Activated B cell treated with CpG ODN at 0.5 μM for 24 hours (primary cell): ENCODE measurements around the gene MTX2. TPM values are rescaled to one million over a fixed set of nuclear protein-coding genes. Genes with fewer than 3 reads are reported as not detected.

Source experiments
- ATAC-seq: fragments of 200-7000 bp; cut with Tn5 transposase; one replicate; pipeline ENCODE4 v1.10.0; 2021; ENCODE audit warnings: low read depth, mild to moderate bottlenecking, moderate library complexity
- CTCF ChIA-PET: fragments of 350-600 bp; sonication (Branson Sonifier 250); formaldehyde crosslinking; loops from one replicate; lab custom pipeline; 2021; ENCODE audit warnings: antibody characterized with exemption; lab: Charles Lee
- POLR2A ChIA-PET: fragments of 350-600 bp; sonication (Branson Sonifier 250); formaldehyde crosslinking; loops from one replicate; lab custom pipeline; 2021; ENCODE audit warnings: antibody characterized with exemption; lab: Charles Lee
- DNase-seq: peaks from one replicate; pipeline ENCODE4 v3.0.0; 2022
- H3K27ac Mint-ChIP-seq: one replicate; pipeline ENCODE4 v1.8.0; 2020; ENCODE audit warnings: mixed read lengths
- H3K27me3 Mint-ChIP-seq: one replicate; pipeline ENCODE4 v1.8.0; 2021; ENCODE audit warnings: mixed read lengths
- H3K36me3 Mint-ChIP-seq: one replicate; pipeline ENCODE4 v1.8.0; 2021; ENCODE audit warnings: low read depth, mixed read lengths
- H3K4me1 Mint-ChIP-seq: one replicate; pipeline ENCODE4 v1.8.0; 2021; ENCODE audit warnings: mixed read lengths
- H3K4me3 Mint-ChIP-seq: one replicate; pipeline ENCODE4 v1.8.0; 2020; ENCODE audit warnings: mild to moderate bottlenecking, mixed read lengths
- H3K9me3 Mint-ChIP-seq: one replicate; pipeline ENCODE4 v1.8.0; 2020; ENCODE audit warnings: mixed read lengths
- intact Hi-C: fragments of 100-400 bp; cut with micrococcal nuclease; formaldehyde crosslinking; loops from one replicate; pipeline ENCODE4 v1.15.1; 2024
- total RNA-seq: library from RNA; stranded (reverse); gene quantifications from 2 replicates; pipeline ENCODE4 v1.2.3, GENCODE V29; 2022
- TF ChIP-seq, protein P1 (sequence below): fragments of 200-600 bp; IDR thresholded peaks from one replicate; pipeline ENCODE4 v1.8.0; 2022; ENCODE audit warnings: antibody characterized with exemption, mild to moderate bottlenecking

MTX2 gene
- total RNA-seq, 1 donor from 2014 or later = 9.7 TPM

DNA sequence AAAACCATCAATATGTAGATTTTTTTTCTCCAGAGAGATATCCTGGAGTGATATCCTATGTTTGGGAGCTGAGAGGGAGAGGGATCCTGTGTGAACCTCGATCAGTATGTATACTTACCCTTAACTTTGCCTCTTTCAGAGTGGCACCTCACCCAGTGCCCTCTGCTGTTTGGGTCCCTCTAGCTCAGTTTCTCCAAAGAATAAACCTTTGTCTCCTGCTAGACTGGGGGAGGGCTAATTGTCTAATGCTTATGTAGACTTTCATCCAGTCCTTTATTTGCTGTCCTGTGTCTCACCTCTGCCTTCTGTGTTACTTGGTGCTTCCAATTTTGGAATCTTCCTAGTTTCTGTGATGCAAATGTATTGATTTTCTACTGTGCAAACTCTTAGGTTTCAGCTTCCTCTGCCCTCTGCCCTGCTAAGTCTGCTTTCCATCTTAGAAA lies 48.4 kb downstream of the MTX2 start:
- intact Hi-C loops = no loop called here
- TF ChIP-seq, protein P1, sequence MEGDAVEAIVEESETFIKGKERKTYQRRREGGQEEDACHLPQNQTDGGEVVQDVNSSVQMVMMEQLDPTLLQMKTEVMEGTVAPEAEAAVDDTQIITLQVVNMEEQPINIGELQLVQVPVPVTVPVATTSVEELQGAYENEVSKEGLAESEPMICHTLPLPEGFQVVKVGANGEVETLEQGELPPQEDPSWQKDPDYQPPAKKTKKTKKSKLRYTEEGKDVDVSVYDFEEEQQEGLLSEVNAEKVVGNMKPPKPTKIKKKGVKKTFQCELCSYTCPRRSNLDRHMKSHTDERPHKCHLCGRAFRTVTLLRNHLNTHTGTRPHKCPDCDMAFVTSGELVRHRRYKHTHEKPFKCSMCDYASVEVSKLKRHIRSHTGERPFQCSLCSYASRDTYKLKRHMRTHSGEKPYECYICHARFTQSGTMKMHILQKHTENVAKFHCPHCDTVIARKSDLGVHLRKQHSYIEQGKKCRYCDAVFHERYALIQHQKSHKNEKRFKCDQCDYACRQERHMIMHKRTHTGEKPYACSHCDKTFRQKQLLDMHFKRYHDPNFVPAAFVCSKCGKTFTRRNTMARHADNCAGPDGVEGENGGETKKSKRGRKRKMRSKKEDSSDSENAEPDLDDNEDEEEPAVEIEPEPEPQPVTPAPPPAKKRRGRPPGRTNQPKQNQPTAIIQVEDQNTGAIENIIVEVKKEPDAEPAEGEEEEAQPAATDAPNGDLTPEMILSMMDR = no peak
- Mint-ChIP-seq H3K4me1 (peaks cover 2% of the 10 kb centered on the region), H3K9me3 (no peaks in the 10 kb centered on the region), H3K4me3 (no peak overlapping the region), H3K27me3 (no peaks in the 10 kb centered on the region), H3K36me3 (peaks cover 19% of the 10 kb centered on the region), H3K27ac (no peak overlapping the region)
- ChIA-PET POLR2A (no interaction called here), CTCF (no interaction called here)
- DNase-seq = no peak
- ATAC-seq = no peak

- ATAC-seq = no peak
Observed at GRCh38 chr2:176321916-176322315, 52.7 kb downstream of the MTX2 start.

DNA sequence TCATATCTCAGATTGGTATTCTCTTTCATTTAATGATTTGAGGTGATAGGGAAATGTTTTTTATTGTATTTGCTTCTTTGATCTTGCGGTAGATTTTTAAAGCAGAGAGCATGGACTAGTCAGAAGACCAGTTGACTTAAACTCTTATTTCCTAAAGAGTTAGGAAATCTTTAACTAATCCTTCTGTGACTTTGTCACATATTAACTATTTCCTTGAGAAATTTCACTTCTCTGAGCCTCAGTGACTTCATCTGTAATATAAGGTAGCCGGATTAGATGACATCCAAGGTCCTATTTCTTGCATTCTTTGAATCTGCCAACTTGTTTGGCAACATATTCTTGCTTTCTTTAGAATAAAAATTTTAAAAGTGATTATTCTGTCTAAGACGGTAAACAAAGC lies 55.6 kb downstream of the MTX2 start:
- Mint-ChIP-seq H3K9me3 (no peaks in the 10 kb centered on the region), H3K36me3 (peaks cover 23% of the 10 kb centered on the region), H3K27ac (no peak overlapping the region), H3K4me1 (no peaks in the 10 kb centered on the region), H3K4me3 (no peak overlapping the region), H3K27me3 (no peaks in the 10 kb centered on the region)
- ChIA-PET CTCF (no interaction called here), POLR2A (no interaction called here)
- intact Hi-C loops = no loop called here
- no peak for ATAC-seq
- no peak for DNase-seq
- TF ChIP-seq, protein P1 = no peak

More at GRCh38 chr2:176321916-176322315, 52.7 kb downstream of the MTX2 start:
- no peak for DNase-seq
- H3K27ac Mint-ChIP-seq = no peak overlapping the region
- peaks cover 2% of the 10 kb centered on the region for H3K4me1 Mint-ChIP-seq
- intact Hi-C loops = no loop called here
- TF ChIP-seq, protein P1 = no peak
- POLR2A ChIA-PET = no interaction called here
- H3K36me3 Mint-ChIP-seq = peaks cover 24% of the 10 kb centered on the region
- no peaks in the 10 kb centered on the region for H3K9me3 Mint-ChIP-seq
- no peaks in the 10 kb centered on the region for H3K27me3 Mint-ChIP-seq
- H3K4me3 Mint-ChIP-seq = no peak overlapping the region
- CTCF ChIA-PET = no interaction called here

DNA sequence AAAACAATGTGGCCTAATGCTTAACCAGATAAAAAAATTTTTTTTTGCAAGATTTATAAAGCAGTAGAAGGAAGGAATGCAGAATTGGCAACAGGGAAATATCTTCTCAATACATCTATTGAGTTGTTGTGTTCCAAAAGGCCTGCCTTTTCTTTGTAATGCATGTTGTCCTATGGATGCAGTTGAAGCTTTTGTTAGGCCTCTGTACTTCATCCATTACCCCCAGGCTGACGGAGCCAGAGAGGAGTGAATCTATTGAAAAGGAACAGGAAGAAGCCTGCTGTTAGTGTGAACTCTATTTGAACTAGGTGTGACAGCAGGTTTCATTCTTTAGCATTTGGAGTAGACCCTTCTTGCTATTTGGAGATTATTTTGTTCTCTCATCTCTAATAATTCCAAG lies 56.5 kb downstream of the MTX2 start:
- ChIA-PET POLR2A (no interaction called here), CTCF (no interaction called here)
- ATAC-seq = no peak
- H3K27me3 Mint-ChIP-seq = no peaks in the 10 kb centered on the region
- H3K9me3 Mint-ChIP-seq = no peaks in the 10 kb centered on the region
- no peaks in the 10 kb centered on the region for H3K4me1 Mint-ChIP-seq
- peaks cover 21% of the 10 kb centered on the region for H3K36me3 Mint-ChIP-seq
- TF ChIP-seq, protein P1 = no peak
- no peak for DNase-seq
- no peak overlapping the region for H3K4me3 Mint-ChIP-seq
- intact Hi-C loops = no loop called here
- H3K27ac Mint-ChIP-seq = no peak overlapping the region

DNA sequence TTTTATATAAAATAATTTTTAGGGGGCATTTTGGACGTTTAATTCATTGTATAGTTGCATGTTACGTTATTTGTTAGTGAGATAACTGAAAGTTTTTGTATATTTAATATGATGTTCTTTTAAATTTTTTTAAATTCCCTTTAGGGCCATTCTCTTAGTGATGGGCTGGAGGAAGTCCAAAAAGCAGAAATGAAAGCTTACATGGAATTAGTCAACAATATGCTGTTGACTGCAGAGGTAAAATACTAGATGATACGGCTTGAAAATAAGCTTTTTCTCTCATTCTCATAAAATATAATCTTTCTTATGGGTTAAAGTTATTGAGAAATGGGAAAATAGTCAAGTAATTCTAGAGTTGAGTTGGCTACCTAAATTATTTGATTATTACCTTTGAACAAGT lies 58.9 kb downstream of the MTX2 start:
- Mint-ChIP-seq H3K9me3 (no peaks in the 10 kb centered on the region), H3K27ac (no peak overlapping the region), H3K27me3 (no peaks in the 10 kb centered on the region), H3K4me3 (no peak overlapping the region), H3K4me1 (no peaks in the 10 kb centered on the region), H3K36me3 (peaks cover 30% of the 10 kb centered on the region)
- no peak for ATAC-seq
- CTCF ChIA-PET = no interaction called here
- no peak for DNase-seq
- TF ChIP-seq, protein P1 = no peak
- POLR2A ChIA-PET = no interaction called here
- intact Hi-C loops = no loop called here
